Measurements from ENCODE around the gene EXOSC5. TPM values are rescaled to one million over a fixed set of nuclear protein-coding genes. Genes with fewer than 3 reads are reported as not detected.
"Not testable (repeated sequence)": the region's sequence is repeated elsewhere in the genome, so short reads cannot be mapped to it uniquely, and the experiment has no call there.

EXOSC5 gene
- total and polyA plus RNA-seq, 4 experiments from 2014 or later = 18.2 to 58.6 (median 34.7) TPM

- peaks cover 8 to 9% of the 10 kb centered on the region in 2 donors for H3K36me3 Mint-ChIP-seq
- Histone ChIP-seq H3K4me1 (ENCODE audit: insufficient read depth, low read length) (peaks cover 19% of the 10 kb centered on the region), H3K27ac (ENCODE audit: low read depth, low read length) (peak within 1 kb of the TSS; percentile 85), H3K9me3 (ENCODE audit: control insufficient read depth in 1 of 2, low read length in 2 of 2) (no peaks in the 10 kb centered on the region), H3K27me3 (ENCODE audit: insufficient read depth, low read length) (no peaks in the 10 kb centered on the region), H3K4me3 (ENCODE audit: low read length in 2 of 2) (peak within 1 kb of the TSS; percentile 80 to 93), H3K36me3 (ENCODE audit: insufficient read depth, low read length) (no peaks in the 10 kb centered on the region)
- H3K9me3 Mint-ChIP-seq = no peaks in the 10 kb centered on the region
- peak; percentile 87 to 97 (median 92) for DNase-seq
- peaks cover 6 to 7% of the 10 kb centered on the region in 2 donors for H3K27me3 Mint-ChIP-seq
- H3K4me1 Mint-ChIP-seq = peaks cover 6 to 11% (median 10%) of the 10 kb centered on the region in 4 donors
- CTCF ChIA-PET (ENCODE audit: partially characterized antibody) = interaction anchor here (0.5 to 3.9 kb wide), 15 partner anchors 8 to 646 kb away, joined by 3 to 39 read pairs (median 3); partner anchors contain the start of gene B9D2
- intact Hi-C loops (cut with micrococcal nuclease) = loop anchor here (1.0 to 2.0 kb wide), 5 partner anchors 12 to 235 kb away; partner anchors contain the start of genes B3GNT8, BCKDHA and EXOSC5
- H3K27ac Mint-ChIP-seq = peak within 1 kb of the TSS in 4 of 7 donors; percentile 22 to 60 (median 25)
- peak within 1 kb of the TSS in 3 of 8 donors; percentile 5 to 80 (median 27) for H3K4me3 Mint-ChIP-seq
- POLR2A ChIA-PET (ENCODE audit: partially characterized antibody) = interaction anchor here (0.6 to 2.2 kb wide), 20 partner anchors 8 to 776 kb away, joined by 3 to 20 read pairs (median 4); partner anchors contain the start of genes B9D2, CCDC97, HNRNPUL1 and TGFB1
Measured at GRCh38 chr19:41439441-41440222, 42.5 kb upstream of the EXOSC5 start, which contains the start of gene DMAC2. DMAC2 (minus strand) TSS chr19:41439912; CDS start chr19:41439899, 13 bp downstream.

- intact Hi-C loops (cut with micrococcal nuclease) = no loop called here
- H3K9me3 Mint-ChIP-seq = no peaks in the 10 kb centered on the region
- ChIA-PET CTCF (ENCODE audit: partially characterized antibody) (interaction anchor here (3.9 kb wide), 1 partner anchor 12 kb away, joined by 39 read pairs; no protein-coding TSS in a partner anchor), POLR2A (ENCODE audit: partially characterized antibody) (interaction anchor here (0.7 to 1.2 kb wide), 3 partner anchors 74 to 175 kb away, joined by 3 to 4 read pairs (median 3); partner anchors contain the start of gene B9D2)
- DNase-seq = no peak
- H3K4me3 Mint-ChIP-seq = peak overlapping the region in 6 of 8 donors; percentile 5 to 80 (median 54)
- H3K27ac Mint-ChIP-seq = peak overlapping the region in 4 of 7 donors; percentile 2 to 88 (median 70)
- Histone ChIP-seq H3K4me1 (ENCODE audit: insufficient read depth, low read length) (peaks cover 19% of the 10 kb centered on the region), H3K9me3 (ENCODE audit: control insufficient read depth in 1 of 2, low read length in 2 of 2) (no peaks in the 10 kb centered on the region), H3K27ac (ENCODE audit: low read depth, low read length) (no peak overlapping the region), H3K36me3 (ENCODE audit: insufficient read depth, low read length) (peaks cover under 1% of the 10 kb centered on the region), H3K27me3 (ENCODE audit: insufficient read depth, low read length) (no peaks in the 10 kb centered on the region), H3K4me3 (ENCODE audit: low read length in 2 of 2) (no peak overlapping the region)
- H3K4me1 Mint-ChIP-seq = peaks cover 10 to 13% (median 11%) of the 10 kb centered on the region in 4 donors
- H3K36me3 Mint-ChIP-seq = peaks cover 11 to 17% of the 10 kb centered on the region in 2 donors
- H3K27me3 Mint-ChIP-seq = no peaks in the 10 kb centered on the region
Measured at GRCh38 chr19:41437944-41438574, 40.9 kb upstream of the EXOSC5 start.

- Histone ChIP-seq H3K36me3 (ENCODE audit: insufficient read depth, low read length) (peaks cover 13% of the 10 kb centered on the region), H3K27me3 (ENCODE audit: insufficient read depth, low read length) (no peaks in the 10 kb centered on the region), H3K4me1 (ENCODE audit: insufficient read depth, low read length) (peaks cover 20% of the 10 kb centered on the region), H3K27ac (ENCODE audit: low read depth, low read length) (no peak overlapping the region), H3K9me3 (ENCODE audit: control insufficient read depth in 1 of 2, low read length in 2 of 2) (no peaks in the 10 kb centered on the region), H3K4me3 (ENCODE audit: low read length in 2 of 2) (no peak overlapping the region)
- no peaks in the 10 kb centered on the region for H3K27me3 Mint-ChIP-seq
- H3K9me3 Mint-ChIP-seq = no peaks in the 10 kb centered on the region
- H3K4me3 Mint-ChIP-seq = peak overlapping the region in 4 of 8 donors; percentile 2 to 64 (median 25)
- ChIA-PET POLR2A (ENCODE audit: partially characterized antibody) (interaction anchor here (1.2 kb wide), 1 partner anchor 73 kb away, joined by 3 read pairs; the partner anchor contains the start of gene B9D2), CTCF (ENCODE audit: partially characterized antibody) (interaction anchor here (1.0 to 2.2 kb wide), 3 partner anchors 12 to 161 kb away, joined by 3 to 6 read pairs (median 4); no protein-coding TSS in a partner anchor)
- intact Hi-C loops (cut with micrococcal nuclease) = no loop called here
- peaks cover 23 to 29% of the 10 kb centered on the region in 2 donors for H3K36me3 Mint-ChIP-seq
- peak overlapping the region in 2 of 7 donors; percentile 23 to 57 for H3K27ac Mint-ChIP-seq
- H3K4me1 Mint-ChIP-seq = peaks cover 10 to 16% (median 13%) of the 10 kb centered on the region in 4 donors
- DNase-seq = no peak
Measured at GRCh38 chr19:41436674-41436951, 39.5 kb upstream of the EXOSC5 start.

GRCh38 chr19:41435936-41436673, 38.9 kb upstream of the EXOSC5 start:
- Mint-ChIP-seq H3K27me3 (no peaks in the 10 kb centered on the region), H3K4me3 (peak overlapping the region in 2 of 8 donors; percentile 15 to 64), H3K9me3 (no peaks in the 10 kb centered on the region), H3K36me3 (peaks cover 26 to 33% of the 10 kb centered on the region in 2 donors), H3K4me1 (peaks cover 12 to 18% (median 17%) of the 10 kb centered on the region in 4 donors), H3K27ac (no peak overlapping the region)
- CTCF ChIA-PET (ENCODE audit: partially characterized antibody) = interaction anchor here (1.0 to 2.2 kb wide), 3 partner anchors 13 to 161 kb away, joined by 3 to 6 read pairs (median 4); no protein-coding TSS in a partner anchor
- Histone ChIP-seq H3K4me3 (ENCODE audit: low read length in 2 of 2) (no peak overlapping the region), H3K27me3 (ENCODE audit: insufficient read depth, low read length) (no peaks in the 10 kb centered on the region), H3K4me1 (ENCODE audit: insufficient read depth, low read length) (peaks cover 25% of the 10 kb centered on the region), H3K36me3 (ENCODE audit: insufficient read depth, low read length) (peaks cover 14% of the 10 kb centered on the region), H3K27ac (ENCODE audit: low read depth, low read length) (no peak overlapping the region), H3K9me3 (ENCODE audit: control insufficient read depth in 1 of 2, low read length in 2 of 2) (no peaks in the 10 kb centered on the region)
- intact Hi-C loops (cut with micrococcal nuclease) = no loop called here
- DNase-seq = no peak
- POLR2A ChIA-PET (ENCODE audit: partially characterized antibody) = no interaction called here

- H3K9me3 ChIP-seq (ENCODE audit: control insufficient read depth in 1 of 2, low read length in 2 of 2); POLR2A ChIA-PET (ENCODE audit: partially characterized antibody); H3K4me3 Mint-ChIP-seq; H3K4me3 ChIP-seq (ENCODE audit: low read length in 2 of 2); H3K27ac ChIP-seq (ENCODE audit: low read depth, low read length); intact Hi-C loops (cut with micrococcal nuclease); DNase-seq; H3K27me3 ChIP-seq (ENCODE audit: insufficient read depth, low read length); H3K9me3 Mint-ChIP-seq; H3K27me3 Mint-ChIP-seq: not testable (repeated sequence)
- peaks cover 14 to 22% (median 18%) of the 10 kb centered on the region in 4 donors for H3K4me1 Mint-ChIP-seq
- peaks cover 30 to 33% of the 10 kb centered on the region in 2 donors for H3K36me3 Mint-ChIP-seq
- CTCF ChIA-PET (ENCODE audit: partially characterized antibody) = interaction anchor here (2.2 kb wide), 1 partner anchor 13 kb away, joined by 6 read pairs; no protein-coding TSS in a partner anchor
- peak overlapping the region in 1 of 7 donors; percentile 30 for H3K27ac Mint-ChIP-seq
- peaks cover 26% of the 10 kb centered on the region for H3K4me1 ChIP-seq (ENCODE audit: insufficient read depth, low read length)
- H3K36me3 ChIP-seq (ENCODE audit: insufficient read depth, low read length) = peaks cover 14% of the 10 kb centered on the region
Measured at GRCh38 chr19:41435376-41435775, 38.2 kb upstream of the EXOSC5 start.

GRCh38 chr19:41434450-41434849, 37.3 kb upstream of the EXOSC5 start:
- Histone ChIP-seq H3K27ac (ENCODE audit: low read depth, low read length) (no peak overlapping the region), H3K4me3 (ENCODE audit: low read length in 2 of 2) (no peak overlapping the region), H3K4me1 (ENCODE audit: insufficient read depth, low read length) (peaks cover 20% of the 10 kb centered on the region), H3K27me3 (ENCODE audit: insufficient read depth, low read length) (no peaks in the 10 kb centered on the region), H3K9me3 (ENCODE audit: control insufficient read depth in 1 of 2, low read length in 2 of 2) (no peaks in the 10 kb centered on the region), H3K36me3 (ENCODE audit: insufficient read depth, low read length) (peaks cover 14% of the 10 kb centered on the region)
- intact Hi-C loops (cut with micrococcal nuclease) = no loop called here
- H3K4me3 Mint-ChIP-seq = no peak overlapping the region
- DNase-seq = no peak
- POLR2A ChIA-PET (ENCODE audit: partially characterized antibody) = no interaction called here
- H3K9me3 Mint-ChIP-seq = no peaks in the 10 kb centered on the region
- H3K36me3 Mint-ChIP-seq = peaks cover 30 to 33% of the 10 kb centered on the region in 2 donors
- H3K4me1 Mint-ChIP-seq = peaks cover 14 to 23% (median 19%) of the 10 kb centered on the region in 4 donors
- no peaks in the 10 kb centered on the region for H3K27me3 Mint-ChIP-seq
- no peak overlapping the region for H3K27ac Mint-ChIP-seq
- CTCF ChIA-PET (ENCODE audit: partially characterized antibody) = no interaction called here

Data from CD4-positive, alpha-beta memory T cell (primary cell).